ENCODE data around the gene KLHL2.

- no peak for TF ChIP-seq CTCF (IDR thresholded peaks at IDR 0.05)
- no peak for TF ChIP-seq POLR2A (IDR thresholded peaks at IDR 0.05)
Observed at GRCh38 chr4:165324236-165324917, 117.0 kb downstream of the KLHL2 start.

Measured in body of pancreas (tissue), 4 donors.